ENCODE data around the gene MMP25.
A peak's percentile ranks its signal among the peaks of the same experiment; 100 is the strongest.
"Not testable (repeated sequence)": the region's sequence is repeated elsewhere in the genome, so short reads cannot be mapped to it uniquely, and the experiment has no call there.

MMP25 gene

GRCh38 chr16:3049921-3050481, 3.6 kb downstream of the MMP25 start:
- intact Hi-C loops (cut with DNase I), result no loop called here
- no peak for DNase-seq

DNA sequence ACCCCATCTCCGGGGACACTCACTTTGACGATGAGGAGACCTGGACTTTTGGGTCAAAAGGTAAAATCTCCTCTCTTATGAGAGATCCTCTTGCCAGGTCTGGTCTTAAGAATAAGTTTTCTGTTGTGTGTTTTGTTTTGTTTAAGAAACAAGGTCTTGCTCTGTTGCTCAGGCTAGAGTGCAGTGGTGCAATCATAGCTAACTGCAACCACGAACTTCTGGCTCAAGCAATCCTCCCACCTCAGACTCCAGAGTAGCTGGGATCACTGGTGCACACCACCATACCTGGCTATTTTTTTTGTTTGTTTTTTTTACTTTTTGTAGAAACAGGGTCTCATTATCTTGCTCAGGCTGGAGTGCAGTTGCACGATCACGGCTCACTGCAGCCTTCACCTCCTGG, 4.1 kb downstream of the MMP25 start:
- DNase-seq, result no peak
- intact Hi-C loops (cut with DNase I), result no loop called here

DNA sequence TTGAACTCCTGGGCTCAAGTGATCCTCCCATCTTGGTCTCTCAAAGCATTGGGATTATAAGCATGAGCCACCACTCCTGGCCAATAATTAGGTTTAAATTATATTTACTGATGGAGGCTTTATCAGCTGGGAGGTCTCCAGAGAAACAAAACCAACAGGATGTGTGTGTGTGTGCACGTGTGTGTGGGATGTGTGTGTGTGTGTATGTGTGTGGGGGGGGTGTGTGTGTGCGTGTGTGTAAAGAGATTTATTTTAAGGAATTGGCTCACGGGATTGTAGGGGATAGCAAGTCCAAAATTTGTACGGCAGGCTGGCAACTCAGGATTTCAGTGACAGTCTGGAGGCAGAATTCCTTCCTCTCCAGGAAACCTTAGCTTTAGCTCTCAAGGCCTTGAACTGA, 4.6 kb downstream of the MMP25 start:
- intact Hi-C loops (cut with DNase I), result no loop called here

GRCh38 chr16:3051494-3051893, 5.1 kb downstream of the MMP25 start:
- peak in 4 of 42 donors; percentile 21 to 39 (median 30) for DNase-seq
- intact Hi-C loops (cut with DNase I), result no loop called here

More for the DNA sequence above, 4.6 kb downstream of the MMP25 start:
- DNase-seq, result no peak

GRCh38 chr16:3052571-3053329, 6.4 kb downstream of the MMP25 start:
- intact Hi-C loops (cut with DNase I); DNase-seq: not testable (repeated sequence)

- DNase-seq; intact Hi-C loops (cut with DNase I): not testable (repeated sequence)
Measured at GRCh38 chr16:3053330-3053710, 7.0 kb downstream of the MMP25 start.

DNA sequence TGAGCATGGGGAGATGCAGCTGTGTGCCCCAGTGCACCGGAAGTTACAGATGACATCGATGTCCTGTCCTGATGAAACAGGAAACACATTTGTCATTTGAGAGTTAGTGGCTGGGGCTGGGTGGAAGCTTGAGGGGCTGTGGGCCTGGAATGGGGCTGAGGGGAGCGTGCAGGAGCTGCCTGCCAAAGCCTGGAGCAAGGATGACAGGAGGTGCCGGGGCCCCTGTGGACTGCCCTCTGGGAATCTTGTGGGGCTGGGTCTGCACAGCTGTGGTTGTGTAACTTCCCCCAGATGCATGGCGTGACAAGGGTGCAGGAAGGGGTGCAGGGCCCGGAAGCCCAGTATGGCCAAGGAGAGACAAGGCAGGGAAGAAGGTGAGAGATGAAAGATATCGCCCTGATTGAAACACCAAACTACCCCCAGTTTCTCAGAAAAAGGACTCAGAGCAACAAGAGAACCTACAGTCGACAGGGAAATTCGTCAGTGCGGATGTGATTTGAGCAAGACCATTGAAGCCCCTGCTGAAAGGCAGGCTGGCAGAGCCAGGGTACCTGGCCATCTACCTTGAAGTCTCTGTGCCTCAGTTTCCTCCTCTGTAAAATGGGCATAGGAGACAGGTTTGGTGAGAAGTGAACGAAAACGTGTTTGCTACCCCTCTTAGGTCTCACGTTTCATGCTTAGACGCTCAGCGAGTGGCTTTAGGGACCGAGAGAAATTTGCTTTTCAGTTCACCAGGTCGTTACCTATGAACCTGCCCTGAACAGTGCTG, 8.8 kb downstream of the MMP25 start:
- no peak for DNase-seq
- intact Hi-C loops (cut with DNase I), result no loop called here

- intact Hi-C loops (cut with DNase I); DNase-seq: not testable (repeated sequence)
Measured at GRCh38 chr16:3055734-3056115, 9.4 kb downstream of the MMP25 start.

GRCh38 chr16:3056336-3057180, 10.2 kb downstream of the MMP25 start:
- DNase-seq, result no peak
- intact Hi-C loops (cut with DNase I), result no loop called here

- intact Hi-C loops (cut with DNase I), result loop anchor here (2.0 kb wide), 1 partner anchor 69 kb away; no protein-coding TSS in a partner anchor
- DNase-seq, result no peak
Measured at GRCh38 chr16:3057181-3058138, 11.1 kb downstream of the MMP25 start.

DNA sequence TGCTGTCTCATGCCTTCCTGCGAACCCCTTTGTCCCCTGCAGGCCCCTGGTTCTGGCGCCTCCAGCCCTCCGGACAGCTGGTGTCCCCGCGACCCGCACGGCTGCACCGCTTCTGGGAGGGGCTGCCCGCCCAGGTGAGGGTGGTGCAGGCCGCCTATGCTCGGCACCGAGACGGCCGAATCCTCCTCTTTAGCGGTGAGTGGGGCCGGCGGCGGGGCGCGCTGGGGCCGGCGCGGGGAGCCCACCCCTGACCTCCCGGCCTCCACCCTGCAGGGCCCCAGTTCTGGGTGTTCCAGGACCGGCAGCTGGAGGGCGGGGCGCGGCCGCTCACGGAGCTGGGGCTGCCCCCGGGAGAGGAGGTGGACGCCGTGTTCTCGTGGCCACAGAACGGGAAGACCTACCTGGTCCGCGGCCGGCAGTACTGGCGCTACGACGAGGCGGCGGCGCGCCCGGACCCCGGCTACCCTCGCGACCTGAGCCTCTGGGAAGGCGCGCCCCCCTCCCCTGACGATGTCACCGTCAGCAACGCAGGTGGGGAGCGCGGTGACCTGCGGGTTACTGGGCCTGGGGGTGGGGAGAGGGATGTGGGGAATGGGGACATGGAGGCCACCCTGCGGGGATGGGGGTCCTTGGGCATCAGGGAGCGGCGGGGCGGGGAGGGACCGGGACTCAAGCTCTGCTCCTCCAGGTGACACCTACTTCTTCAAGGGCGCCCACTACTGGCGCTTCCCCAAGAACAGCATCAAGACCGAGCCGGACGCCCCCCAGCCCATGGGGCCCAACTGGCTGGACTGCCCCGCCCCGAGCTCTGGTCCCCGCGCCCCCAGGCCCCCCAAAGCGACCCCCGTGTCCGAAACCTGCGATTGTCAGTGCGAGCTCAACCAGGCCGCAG, 12.0 kb downstream of the MMP25 start:
- intact Hi-C loops (cut with DNase I), result loop anchor here (2.0 kb wide), 1 partner anchor 68 kb away; no protein-coding TSS in a partner anchor
- DNase-seq, result peak; percentile 17 to 80 (median 57)

GRCh38 chr16:3059041-3059722, 12.8 kb downstream of the MMP25 start:
- intact Hi-C loops (cut with DNase I), result loop anchor here (2.0 kb wide), 1 partner anchor 68 kb away; no protein-coding TSS in a partner anchor
- DNase-seq, result peak; percentile 15 to 90 (median 82)

DNA sequence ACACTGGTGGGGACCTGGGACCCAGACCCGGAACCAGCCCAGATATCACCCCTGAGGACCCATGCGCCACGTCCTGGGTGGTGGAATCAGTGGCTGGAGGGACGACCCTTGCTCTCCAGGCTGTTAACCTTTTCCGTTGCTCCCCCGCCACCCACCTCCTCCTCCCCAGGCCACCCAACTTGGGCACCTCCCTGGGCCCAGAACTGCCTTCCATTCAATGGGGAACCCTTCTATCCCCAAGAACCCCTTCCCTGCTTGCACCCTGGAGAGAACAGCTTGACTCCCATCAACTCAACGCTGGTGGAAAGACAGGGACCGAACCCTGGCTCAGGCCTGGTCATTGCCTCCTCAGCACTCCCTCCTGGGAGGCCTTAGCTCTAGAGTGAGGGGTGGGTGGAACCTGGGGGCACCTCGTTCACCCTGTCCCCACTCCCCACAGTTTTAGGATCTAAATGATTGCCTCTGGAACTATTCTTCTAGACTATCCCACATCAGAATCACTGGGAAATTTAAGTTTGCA, 13.4 kb downstream of the MMP25 start:
- no peak for DNase-seq
- intact Hi-C loops (cut with DNase I), result loop anchor here (2.0 to 5.0 kb wide), 2 partner anchors 58 to 67 kb away; no protein-coding TSS in a partner anchor

DNA sequence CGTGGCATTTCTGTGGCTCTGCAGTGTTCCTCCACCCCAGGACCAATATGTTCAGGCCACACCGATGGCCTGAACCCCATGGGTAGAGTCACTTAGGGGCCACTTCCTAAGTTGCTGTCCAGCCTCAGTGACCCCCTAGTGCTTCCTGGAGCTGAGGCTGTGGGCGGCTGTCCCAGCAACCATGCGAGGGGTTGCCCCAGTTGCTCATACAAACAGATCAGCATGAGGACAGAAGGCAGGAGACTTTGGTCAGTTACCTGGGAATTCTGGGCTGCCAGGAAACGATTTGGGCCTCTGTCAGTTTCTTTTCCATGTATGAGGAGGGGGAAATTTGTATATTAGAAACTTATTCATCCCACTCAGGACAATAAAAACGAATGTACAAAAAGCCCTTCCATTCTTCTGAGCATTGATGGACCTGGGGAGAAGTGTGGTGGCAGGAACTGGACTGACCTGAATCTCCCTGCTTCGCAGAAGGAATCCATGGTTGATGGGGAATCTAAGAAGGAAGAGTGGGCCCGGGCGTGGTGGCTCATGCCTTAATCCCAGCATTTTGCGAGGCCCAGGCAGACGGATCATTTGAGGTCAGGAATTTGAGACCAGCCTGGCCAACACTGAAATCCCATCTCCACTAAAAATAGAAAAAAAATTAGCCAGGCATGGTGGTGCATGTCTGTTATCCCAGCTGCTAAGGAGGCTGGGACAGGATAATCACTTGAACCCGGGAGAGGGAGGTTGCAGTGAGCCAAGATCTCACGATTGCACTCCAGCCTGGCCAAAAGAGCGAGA, 14.2 kb downstream of the MMP25 start:
- intact Hi-C loops (cut with DNase I), result loop anchor here (5.0 kb wide), 1 partner anchor 57 kb away; no protein-coding TSS in a partner anchor
- DNase-seq, result no peak

GRCh38 chr16:3062553-3062952, 16.2 kb downstream of the MMP25 start:
- no peak for DNase-seq
- intact Hi-C loops (cut with DNase I), result loop anchor here (5.0 kb wide), 1 partner anchor 55 kb away; no protein-coding TSS in a partner anchor

Data from head of caudate nucleus (tissue), 42 donors.